HepG2 (cell line): ENCODE data around the gene CCDC197. TPM values are rescaled to one million over a fixed set of nuclear protein-coding genes. Genes with fewer than 3 reads are reported as not detected.

Experiments used
- ESRRA ChIP-seq: sonication (generic); formaldehyde crosslinking; IDR thresholded peaks from 2 replicates; pipeline ENCODE4 v1.5.1; 2020; ENCODE audit warnings: mild to moderate bottlenecking, low read depth, missing genetic modification reagents
- ISL2 ChIP-seq: sonication (generic); formaldehyde crosslinking; IDR thresholded peaks from 2 replicates; pipeline ENCODE4 v1.5.0; 2020; ENCODE audit warnings: missing genetic modification reagents
- KDM5B ChIP-seq: sonication (generic); formaldehyde crosslinking; IDR thresholded peaks from 2 replicates; pipeline ENCODE4 v1.4.0; 2020; ENCODE audit warnings: missing genetic modification reagents, mild to moderate bottlenecking, borderline replicate concordance
- KDM6A ChIP-seq: IDR thresholded peaks from 2 replicates; pipeline ENCODE4 v1.6.1; 2016; ENCODE audit warnings: low read depth
- MIXL1 ChIP-seq: IDR thresholded peaks from 2 replicates; pipeline ENCODE4 v1.6.1; 2016
- MLLT10 ChIP-seq: sonication (generic); formaldehyde crosslinking; IDR thresholded peaks from 2 replicates; pipeline ENCODE4 v1.4.0; 2020; ENCODE audit warnings: missing genetic modification reagents
- MTA1 ChIP-seq: sonication (generic); formaldehyde crosslinking; IDR thresholded peaks from 2 replicates; pipeline ENCODE4 v1.4.0; 2020; ENCODE audit warnings: missing genetic modification reagents, mild to moderate bottlenecking, borderline replicate concordance
- NCOA1 ChIP-seq: sonication (generic); formaldehyde crosslinking; IDR thresholded peaks from 2 replicates; pipeline ENCODE4 v1.9.0; 2021; ENCODE audit warnings: missing genetic modification reagents
- NFE2 ChIP-seq: sonication (generic); formaldehyde crosslinking; IDR thresholded peaks from 2 replicates; pipeline ENCODE4 v1.4.0; 2020; ENCODE audit warnings: missing genetic modification reagents
- RARA ChIP-seq: IDR thresholded peaks from 2 replicates; pipeline ENCODE4 v1.6.1; 2016; ENCODE audit warnings: missing genetic modification reagents, missing compliant biosample characterization
- ZBTB1 ChIP-seq: sonication (generic); formaldehyde crosslinking; IDR thresholded peaks from 2 replicates; pipeline ENCODE4 v1.4.0; 2020; ENCODE audit warnings: missing genetic modification reagents, borderline replicate concordance
- ZIK1 ChIP-seq: sonication (generic); formaldehyde crosslinking; IDR thresholded peaks from 2 replicates; pipeline ENCODE4 v1.5.0; 2020; ENCODE audit warnings: mild to moderate bottlenecking, low read depth, missing genetic modification reagents, borderline replicate concordance
- ZNF44 ChIP-seq: sonication (generic); formaldehyde crosslinking; IDR thresholded peaks from 2 replicates; pipeline ENCODE4 v1.5.1; 2020; ENCODE audit warnings: mild to moderate bottlenecking, missing genetic modification reagents
- ZNF550 ChIP-seq: sonication (generic); formaldehyde crosslinking; IDR thresholded peaks from 2 replicates; pipeline ENCODE4 v1.4.0; 2020; ENCODE audit warnings: mild to moderate bottlenecking, missing genetic modification reagents, borderline replicate concordance
- ZNF788 ChIP-seq: sonication (generic); formaldehyde crosslinking; IDR thresholded peaks from 2 replicates; pipeline ENCODE4 v1.5.0; 2020; ENCODE audit warnings: mild to moderate bottlenecking, missing genetic modification reagents, borderline replicate concordance
- ZSCAN30 ChIP-seq: sonication (generic); formaldehyde crosslinking; IDR thresholded peaks from 2 replicates; pipeline ENCODE4 v1.5.0; 2020; ENCODE audit warnings: mild to moderate bottlenecking, missing genetic modification reagents
- polyA plus RNA-seq, 8 experiments: library from polyadenylated mRNA; depleted of rRNA in 3 of 8; stranded (reverse) in 7 of 8; unstranded in 1 of 8; fragments of >200 nt; fragmentation: Illumina TruSeq in 4 of 8; extraction: Trizol in 4 of 8; gene quantifications; 2 replicates each; pipeline versions ENCODE4 v1.2.1 to v1.2.3, GENCODE V29; 2011 to 2016; ENCODE audit warnings: low read depth in 4 of 8, missing spikeins in 1 of 8, mixed read lengths in 1 of 8; ENCODE audit not compliant: insufficient read depth in 1 of 8
- total RNA-seq, 5 experiments: library from RNA; depleted of rRNA; stranded (reverse); fragments of >200 nt; fragmentation: Illumina TruSeq; extraction: Trizol; gene quantifications; 2 replicates each; pipeline ENCODE4 v1.2.3, GENCODE V29; 2016; ENCODE audit warnings: low read depth in 1 of 5
- TF ChIP-seq, protein P1 (sequence below): sonication (generic); formaldehyde crosslinking; IDR thresholded peaks from 2 replicates; pipeline ENCODE4 v1.5.0; 2020; ENCODE audit warnings: missing genetic modification reagents
- TF ChIP-seq, protein P2 (sequence below): sonication (generic); formaldehyde crosslinking; IDR thresholded peaks from 2 replicates; pipeline ENCODE4 v1.8.0; 2023; ENCODE audit warnings: mild to moderate bottlenecking, missing genetic modification reagents
- TF ChIP-seq, protein P3 (sequence below): sonication (generic); formaldehyde crosslinking; IDR thresholded peaks from 2 replicates; pipeline ENCODE4 v1.8.0; 2022; ENCODE audit warnings: missing genetic modification reagents, low read depth, mild to moderate bottlenecking, borderline replicate concordance
- TF ChIP-seq, protein P4 (sequence below): sonication (generic); formaldehyde crosslinking; IDR thresholded peaks from 2 replicates; pipeline ENCODE4 v1.8.0; 2022; ENCODE audit warnings: low read depth, missing genetic modification reagents
- TF ChIP-seq, protein P5 (sequence below): sonication (generic); formaldehyde crosslinking; conservative IDR thresholded peaks from 2 replicates; pipeline ENCODE4 v1.8.1; 2023; ENCODE audit warnings: missing genetic modification reagents
- TF ChIP-seq, protein P6 (sequence below): sonication (generic); formaldehyde crosslinking; IDR thresholded peaks from 2 replicates; pipeline ENCODE4 v1.4.0; 2020; ENCODE audit warnings: missing genetic modification reagents, borderline replicate concordance

CCDC197 gene
- total and polyA plus RNA-seq, 2 of the 13 experiments (the other 11 are each of a cell fraction or from before 2014, with no cell fraction given) = 0.11 to 0.13 TPM

DNA sequence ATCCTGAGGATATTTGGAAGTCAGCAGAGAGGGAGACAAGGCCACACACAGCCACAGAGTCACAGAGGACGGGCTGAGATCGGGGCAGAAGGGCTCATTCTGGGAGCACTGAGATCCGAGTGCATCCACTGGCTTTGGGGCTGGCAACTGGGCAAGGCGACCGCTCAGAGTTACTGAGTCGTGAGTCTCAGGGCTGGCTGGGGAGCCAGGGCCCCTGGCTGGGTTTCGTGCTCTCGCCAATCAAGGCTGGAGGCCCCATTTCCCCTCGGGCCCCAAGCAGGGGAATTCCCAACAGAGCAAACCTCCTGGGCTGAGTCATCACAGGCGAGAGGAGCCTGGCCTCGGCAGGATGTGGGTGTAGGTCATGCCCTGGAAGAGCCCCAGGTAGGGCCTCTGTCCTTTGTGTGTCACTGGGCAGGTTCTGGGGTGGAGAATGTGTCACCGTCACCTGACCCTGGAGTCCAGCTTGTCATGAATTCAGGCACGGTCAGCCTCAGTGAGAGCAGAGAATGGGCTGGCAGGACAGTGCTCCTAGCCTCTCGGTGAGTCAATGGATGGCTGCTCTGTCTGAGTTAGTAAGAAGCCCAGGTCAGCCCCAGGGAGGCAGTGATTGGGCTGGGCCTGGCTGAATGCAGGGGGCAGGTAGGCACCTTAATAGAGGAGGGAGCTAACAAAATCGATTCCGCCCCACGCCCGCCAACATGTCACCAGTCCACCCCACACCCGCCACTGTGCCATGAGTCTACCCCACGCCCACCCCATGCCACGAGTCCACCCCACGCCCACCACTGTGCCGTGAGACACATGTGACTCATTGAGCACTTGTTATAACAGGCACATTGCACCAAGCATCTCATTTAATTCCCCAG is 37.6 kb upstream of the CCDC197 start (continued):
- peak; percentile 72; the same call in 1 of the 2 replicates for TF ChIP-seq ZIK1 (CRISPR knock-in tag)
- peak; percentile 78 for TF ChIP-seq MIXL1 (CRISPR knock-in tag)
- TF ChIP-seq, protein P1, sequence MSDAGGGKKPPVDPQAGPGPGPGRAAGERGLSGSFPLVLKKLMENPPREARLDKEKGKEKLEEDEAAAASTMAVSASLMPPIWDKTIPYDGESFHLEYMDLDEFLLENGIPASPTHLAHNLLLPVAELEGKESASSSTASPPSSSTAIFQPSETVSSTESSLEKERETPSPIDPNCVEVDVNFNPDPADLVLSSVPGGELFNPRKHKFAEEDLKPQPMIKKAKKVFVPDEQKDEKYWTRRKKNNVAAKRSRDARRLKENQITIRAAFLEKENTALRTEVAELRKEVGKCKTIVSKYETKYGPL (CRISPR knock-in tag) = no peak
- peak; percentile 94 for TF ChIP-seq ESRRA (CRISPR knock-in tag)
- peak; percentile 81 for TF ChIP-seq ZSCAN30 (CRISPR knock-in tag)
- TF ChIP-seq NCOA1 (CRISPR knock-in tag) = no peak
- TF ChIP-seq MTA1 (CRISPR knock-in tag) = peak; percentile 91; the same call in 1 of the 2 replicates
- no peak for TF ChIP-seq ZNF550
- TF ChIP-seq, protein P2, sequence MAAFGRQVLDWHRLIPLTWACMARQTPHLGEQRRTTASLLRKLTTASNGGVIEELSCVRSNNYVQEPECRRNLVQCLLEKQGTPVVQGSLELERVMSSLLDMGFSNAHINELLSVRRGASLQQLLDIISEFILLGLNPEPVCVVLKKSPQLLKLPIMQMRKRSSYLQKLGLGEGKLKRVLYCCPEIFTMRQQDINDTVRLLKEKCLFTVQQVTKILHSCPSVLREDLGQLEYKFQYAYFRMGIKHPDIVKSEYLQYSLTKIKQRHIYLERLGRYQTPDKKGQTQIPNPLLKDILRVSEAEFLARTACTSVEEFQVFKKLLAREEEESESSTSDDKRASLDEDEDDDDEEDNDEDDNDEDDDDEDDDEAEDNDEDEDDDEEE = 0 out of 2 replicates have a peak, but pooled peaks have one; percentile 77
- 0 out of 2 replicates have a peak, but pooled peaks have one; percentile 45 for TF ChIP-seq NFE2
- TF ChIP-seq ISL2 (CRISPR knock-in tag) = peak; percentile 84
- TF ChIP-seq, protein P3, sequence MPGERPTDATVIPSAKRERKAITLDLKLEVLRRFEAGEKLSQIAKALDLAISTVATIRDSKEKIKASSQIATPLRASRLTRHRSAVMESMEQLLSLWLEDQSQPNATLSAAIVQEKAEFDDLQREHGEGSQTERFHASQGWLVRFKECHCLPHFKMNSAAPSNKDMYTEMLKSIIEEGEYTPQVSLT = no peak
- TF ChIP-seq, protein P4, sequence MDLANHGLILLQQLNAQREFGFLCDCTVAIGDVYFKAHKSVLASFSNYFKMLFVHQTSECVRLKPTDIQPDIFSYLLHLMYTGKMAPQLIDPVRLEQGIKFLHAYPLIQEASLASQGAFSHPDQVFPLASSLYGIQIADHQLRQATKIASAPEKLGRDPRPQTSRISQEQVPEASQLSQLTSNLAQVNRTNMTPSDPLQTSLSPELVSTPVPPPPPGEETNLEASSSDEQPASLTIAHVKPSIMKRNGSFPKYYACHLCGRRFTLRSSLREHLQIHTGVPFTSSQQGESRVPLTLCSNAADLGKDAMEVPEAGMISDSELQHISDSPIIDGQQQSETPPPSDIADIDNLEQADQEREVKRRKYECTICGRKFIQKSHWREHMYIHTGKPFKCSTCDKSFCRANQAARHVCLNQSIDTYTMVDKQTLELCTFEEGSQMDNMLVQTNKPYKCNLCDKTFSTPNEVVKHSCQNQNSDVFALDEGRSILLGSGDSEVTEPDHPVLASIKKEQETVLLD (CRISPR knock-in tag) = peak; percentile 63; the same call in 1 of the 2 replicates
- TF ChIP-seq, protein P5, sequence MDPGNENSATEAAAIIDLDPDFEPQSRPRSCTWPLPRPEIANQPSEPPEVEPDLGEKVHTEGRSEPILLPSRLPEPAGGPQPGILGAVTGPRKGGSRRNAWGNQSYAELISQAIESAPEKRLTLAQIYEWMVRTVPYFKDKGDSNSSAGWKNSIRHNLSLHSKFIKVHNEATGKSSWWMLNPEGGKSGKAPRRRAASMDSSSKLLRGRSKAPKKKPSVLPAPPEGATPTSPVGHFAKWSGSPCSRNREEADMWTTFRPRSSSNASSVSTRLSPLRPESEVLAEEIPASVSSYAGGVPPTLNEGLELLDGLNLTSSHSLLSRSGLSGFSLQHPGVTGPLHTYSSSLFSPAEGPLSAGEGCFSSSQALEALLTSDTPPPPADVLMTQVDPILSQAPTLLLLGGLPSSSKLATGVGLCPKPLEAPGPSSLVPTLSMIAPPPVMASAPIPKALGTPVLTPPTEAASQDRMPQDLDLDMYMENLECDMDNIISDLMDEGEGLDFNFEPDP (CRISPR knock-in tag) = no peak
- TF ChIP-seq KDM6A (CRISPR knock-in tag) = peak; percentile 96
- TF ChIP-seq ZBTB1 (CRISPR knock-in tag) = no peak
- TF ChIP-seq KDM5B = peak; percentile 77; the same call in 1 of the 2 replicates
- no peak for TF ChIP-seq ZNF44 (CRISPR knock-in tag)
- peak; percentile 100 for TF ChIP-seq RARA (CRISPR knock-in tag)
- no peak for TF ChIP-seq MLLT10
- TF ChIP-seq ZNF788 (CRISPR knock-in tag) = peak; percentile 97; the same call in 1 of the 2 replicates
- TF ChIP-seq, protein P6, sequence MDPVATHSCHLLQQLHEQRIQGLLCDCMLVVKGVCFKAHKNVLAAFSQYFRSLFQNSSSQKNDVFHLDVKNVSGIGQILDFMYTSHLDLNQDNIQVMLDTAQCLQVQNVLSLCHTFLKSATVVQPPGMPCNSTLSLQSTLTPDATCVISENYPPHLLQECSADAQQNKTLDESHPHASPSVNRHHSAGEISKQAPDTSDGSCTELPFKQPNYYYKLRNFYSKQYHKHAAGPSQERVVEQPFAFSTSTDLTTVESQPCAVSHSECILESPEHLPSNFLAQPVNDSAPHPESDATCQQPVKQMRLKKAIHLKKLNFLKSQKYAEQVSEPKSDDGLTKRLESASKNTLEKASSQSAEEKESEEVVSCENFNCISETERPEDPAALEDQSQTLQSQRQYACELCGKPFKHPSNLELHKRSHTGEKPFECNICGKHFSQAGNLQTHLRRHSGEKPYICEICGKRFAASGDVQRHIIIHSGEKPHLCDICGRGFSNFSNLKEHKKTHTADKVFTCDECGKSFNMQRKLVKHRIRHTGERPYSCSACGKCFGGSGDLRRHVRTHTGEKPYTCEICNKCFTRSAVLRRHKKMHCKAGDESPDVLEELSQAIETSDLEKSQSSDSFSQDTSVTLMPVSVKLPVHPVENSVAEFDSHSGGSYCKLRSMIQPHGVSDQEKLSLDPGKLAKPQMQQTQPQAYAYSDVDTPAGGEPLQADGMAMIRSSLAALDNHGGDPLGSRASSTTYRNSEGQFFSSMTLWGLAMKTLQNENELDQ = no peak
